ENCODE measurements around the gene DCLK1. TPM values are rescaled to one million over a fixed set of nuclear protein-coding genes. Genes with fewer than 3 reads are reported as not detected.
A peak's percentile ranks its signal among the peaks of the same experiment; 100 is the strongest.

DCLK1 gene
- total RNA-seq, 1 donor from 2014 or later, result under 0.01 TPM

DNA sequence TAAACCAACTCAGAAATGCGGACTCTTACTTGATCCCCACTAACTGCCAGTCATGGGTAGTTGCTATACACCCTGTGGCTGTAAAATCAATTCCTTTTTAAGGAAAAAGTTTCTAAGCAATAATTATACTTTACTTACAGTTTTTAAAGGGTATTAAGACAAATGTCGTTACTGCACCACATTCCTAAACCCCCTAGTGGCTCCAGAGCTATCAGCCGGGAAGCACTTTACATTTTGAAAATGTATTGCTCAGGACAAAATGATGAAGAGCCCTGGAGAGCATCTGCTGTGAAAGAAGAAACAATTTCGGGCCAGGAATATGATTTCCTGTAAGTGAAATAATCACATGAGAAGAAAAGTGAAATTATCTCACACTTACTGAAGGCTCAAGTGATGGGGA is 36.7 kb downstream of the DCLK1 start:
- Histone ChIP-seq H3K27me3 (ENCODE audit: control insufficient read depth, insufficient read depth, low read length) (peaks cover 1% of the 10 kb centered on the region), H3K4me3 (ENCODE audit: low read depth, low read length) (no peak overlapping the region), H3K36me3 (ENCODE audit: control insufficient read depth, insufficient read depth, low read length) (no peaks in the 10 kb centered on the region)
- DNase-seq (ENCODE audit: low read depth) (no peak), FAIRE-seq (no peak)
- TF ChIP-seq, protein P1, sequence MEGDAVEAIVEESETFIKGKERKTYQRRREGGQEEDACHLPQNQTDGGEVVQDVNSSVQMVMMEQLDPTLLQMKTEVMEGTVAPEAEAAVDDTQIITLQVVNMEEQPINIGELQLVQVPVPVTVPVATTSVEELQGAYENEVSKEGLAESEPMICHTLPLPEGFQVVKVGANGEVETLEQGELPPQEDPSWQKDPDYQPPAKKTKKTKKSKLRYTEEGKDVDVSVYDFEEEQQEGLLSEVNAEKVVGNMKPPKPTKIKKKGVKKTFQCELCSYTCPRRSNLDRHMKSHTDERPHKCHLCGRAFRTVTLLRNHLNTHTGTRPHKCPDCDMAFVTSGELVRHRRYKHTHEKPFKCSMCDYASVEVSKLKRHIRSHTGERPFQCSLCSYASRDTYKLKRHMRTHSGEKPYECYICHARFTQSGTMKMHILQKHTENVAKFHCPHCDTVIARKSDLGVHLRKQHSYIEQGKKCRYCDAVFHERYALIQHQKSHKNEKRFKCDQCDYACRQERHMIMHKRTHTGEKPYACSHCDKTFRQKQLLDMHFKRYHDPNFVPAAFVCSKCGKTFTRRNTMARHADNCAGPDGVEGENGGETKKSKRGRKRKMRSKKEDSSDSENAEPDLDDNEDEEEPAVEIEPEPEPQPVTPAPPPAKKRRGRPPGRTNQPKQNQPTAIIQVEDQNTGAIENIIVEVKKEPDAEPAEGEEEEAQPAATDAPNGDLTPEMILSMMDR (IDR thresholded peaks at IDR 0.05; ENCODE audit: insufficient read depth, low read length, severe bottlenecking), result no peak

DNA sequence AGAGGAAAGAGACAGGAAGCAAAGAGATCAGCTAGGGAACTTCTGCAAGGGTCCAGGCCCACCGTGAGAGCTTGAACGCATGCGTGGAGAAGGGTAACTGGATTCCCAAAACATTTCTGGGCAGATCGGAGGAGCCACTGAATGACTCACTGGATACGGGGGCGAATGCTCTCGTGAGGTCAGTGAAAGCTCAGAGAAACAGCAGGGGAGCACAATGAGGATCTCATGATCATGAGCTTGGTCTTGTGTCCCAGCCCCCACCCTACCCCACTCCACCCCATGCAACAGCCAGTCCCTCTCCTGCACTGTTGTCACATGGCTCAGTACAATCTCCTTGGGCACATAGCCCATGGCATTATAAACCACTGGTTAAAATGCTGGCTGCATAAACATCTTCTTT is 40.6 kb downstream of the DCLK1 start:
- TF ChIP-seq, protein P1 (IDR thresholded peaks at IDR 0.05; ENCODE audit: insufficient read depth, low read length, severe bottlenecking), result no peak
- H3K4me3 ChIP-seq (ENCODE audit: low read depth, low read length), result no peak overlapping the region
- DNase-seq (ENCODE audit: low read depth), result no peak
- no peak for FAIRE-seq
- H3K27me3 ChIP-seq (ENCODE audit: control insufficient read depth, insufficient read depth, low read length), result peaks cover 1% of the 10 kb centered on the region
- no peaks in the 10 kb centered on the region for H3K36me3 ChIP-seq (ENCODE audit: control insufficient read depth, insufficient read depth, low read length)

- DNase-seq (ENCODE audit: low read depth) (no peak), FAIRE-seq (no peak)
- H3K27me3 ChIP-seq (ENCODE audit: control insufficient read depth, insufficient read depth, low read length), result peaks cover 1% of the 10 kb centered on the region
- no peaks in the 10 kb centered on the region for H3K36me3 ChIP-seq (ENCODE audit: control insufficient read depth, insufficient read depth, low read length)
- TF ChIP-seq, protein P1 (IDR thresholded peaks at IDR 0.05; ENCODE audit: insufficient read depth, low read length, severe bottlenecking), result no peak
- H3K4me3 ChIP-seq (ENCODE audit: low read depth, low read length), result no peak overlapping the region
Observed at GRCh38 chr13:36089130-36089647, 42.0 kb downstream of the DCLK1 start.

GRCh38 chr13:36088463-36088862 is 42.7 kb downstream of the DCLK1 start:
- no peaks in the 10 kb centered on the region for H3K36me3 ChIP-seq (ENCODE audit: control insufficient read depth, insufficient read depth, low read length)
- peak; percentile 13 for FAIRE-seq
- DNase-seq (ENCODE audit: low read depth), result no peak
- H3K27me3 ChIP-seq (ENCODE audit: control insufficient read depth, insufficient read depth, low read length), result peaks cover 1% of the 10 kb centered on the region
- H3K4me3 ChIP-seq (ENCODE audit: low read depth, low read length), result no peak overlapping the region
- TF ChIP-seq, protein P1 (IDR thresholded peaks at IDR 0.05; ENCODE audit: insufficient read depth, low read length, severe bottlenecking), result no peak

- DNase-seq (ENCODE audit: low read depth) (peak; percentile 68), FAIRE-seq (no peak)
- no peaks in the 10 kb centered on the region for H3K36me3 ChIP-seq (ENCODE audit: control insufficient read depth, insufficient read depth, low read length)
- peaks cover 1% of the 10 kb centered on the region for H3K27me3 ChIP-seq (ENCODE audit: control insufficient read depth, insufficient read depth, low read length)
- TF ChIP-seq, protein P1 (IDR thresholded peaks at IDR 0.05; ENCODE audit: insufficient read depth, low read length, severe bottlenecking), result peak; percentile 4
- no peak overlapping the region for H3K4me3 ChIP-seq (ENCODE audit: low read depth, low read length)
Observed at GRCh38 chr13:36088001-36088400, 43.2 kb downstream of the DCLK1 start.

- Histone ChIP-seq H3K4me3 (ENCODE audit: low read depth, low read length) (no peak overlapping the region), H3K27me3 (ENCODE audit: control insufficient read depth, insufficient read depth, low read length) (peaks cover 1% of the 10 kb centered on the region), H3K36me3 (ENCODE audit: control insufficient read depth, insufficient read depth, low read length) (no peaks in the 10 kb centered on the region)
- no peak for DNase-seq (ENCODE audit: low read depth)
- TF ChIP-seq, protein P1 (IDR thresholded peaks at IDR 0.05; ENCODE audit: insufficient read depth, low read length, severe bottlenecking), result no peak
- no peak for FAIRE-seq
Observed at GRCh38 chr13:36086117-36086516, 45.1 kb downstream of the DCLK1 start.
